HG03108 (cell line): ENCODE data around the gene CTSL.

ENCODE experiments used
- ATAC-seq: cut with Tn5 transposase; IDR thresholded peaks from one replicate; pipeline ENCODE4 v1.9.1; 2021; ENCODE audit warnings: moderate library complexity; ENCODE audit not compliant: unreplicated experiment

CTSL gene

DNA sequence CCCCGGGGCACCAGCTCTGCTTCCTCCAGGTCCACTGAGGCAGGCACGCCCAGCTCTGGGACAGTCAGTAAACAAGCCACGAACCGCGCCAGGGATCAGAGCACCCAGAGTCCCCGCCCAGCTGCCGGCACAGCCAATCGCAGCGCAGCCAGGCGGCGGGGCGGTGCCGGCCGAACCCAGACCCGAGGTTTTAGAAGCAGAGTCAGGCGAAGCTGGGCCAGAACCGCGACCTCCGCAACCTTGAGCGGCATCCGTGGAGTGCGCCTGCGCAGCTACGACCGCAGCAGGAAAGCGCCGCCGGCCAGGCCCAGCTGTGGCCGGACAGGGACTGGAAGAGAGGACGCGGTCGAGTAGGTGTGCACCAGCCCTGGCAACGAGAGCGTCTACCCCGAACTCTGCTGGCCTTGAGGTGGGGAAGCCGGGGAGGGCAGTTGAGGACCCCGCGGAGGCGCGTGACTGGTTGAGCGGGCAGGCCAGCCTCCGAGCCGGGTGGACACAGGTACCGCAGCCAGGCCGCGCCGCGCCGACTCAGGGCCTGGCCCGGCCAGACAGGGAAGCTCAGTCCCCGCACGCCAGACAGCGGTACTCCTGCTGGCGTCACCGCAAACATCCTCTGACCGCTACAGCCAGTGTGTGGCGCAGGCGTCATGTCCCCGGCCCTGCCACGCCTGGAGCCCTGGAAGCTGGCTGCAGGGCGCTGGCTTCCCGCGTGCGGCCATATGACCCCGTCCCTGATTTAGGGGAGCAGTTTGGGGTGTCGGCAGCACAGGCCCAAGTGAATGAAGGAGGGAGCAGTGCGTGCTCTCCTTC is at the start of gene CTSL:
TSS of gene CTSL (plus strand) at position 220 of the 810 bp plus-strand sequence. CDS start 1,485 bp downstream, outside the sequence.
- no peak for ATAC-seq

DNA sequence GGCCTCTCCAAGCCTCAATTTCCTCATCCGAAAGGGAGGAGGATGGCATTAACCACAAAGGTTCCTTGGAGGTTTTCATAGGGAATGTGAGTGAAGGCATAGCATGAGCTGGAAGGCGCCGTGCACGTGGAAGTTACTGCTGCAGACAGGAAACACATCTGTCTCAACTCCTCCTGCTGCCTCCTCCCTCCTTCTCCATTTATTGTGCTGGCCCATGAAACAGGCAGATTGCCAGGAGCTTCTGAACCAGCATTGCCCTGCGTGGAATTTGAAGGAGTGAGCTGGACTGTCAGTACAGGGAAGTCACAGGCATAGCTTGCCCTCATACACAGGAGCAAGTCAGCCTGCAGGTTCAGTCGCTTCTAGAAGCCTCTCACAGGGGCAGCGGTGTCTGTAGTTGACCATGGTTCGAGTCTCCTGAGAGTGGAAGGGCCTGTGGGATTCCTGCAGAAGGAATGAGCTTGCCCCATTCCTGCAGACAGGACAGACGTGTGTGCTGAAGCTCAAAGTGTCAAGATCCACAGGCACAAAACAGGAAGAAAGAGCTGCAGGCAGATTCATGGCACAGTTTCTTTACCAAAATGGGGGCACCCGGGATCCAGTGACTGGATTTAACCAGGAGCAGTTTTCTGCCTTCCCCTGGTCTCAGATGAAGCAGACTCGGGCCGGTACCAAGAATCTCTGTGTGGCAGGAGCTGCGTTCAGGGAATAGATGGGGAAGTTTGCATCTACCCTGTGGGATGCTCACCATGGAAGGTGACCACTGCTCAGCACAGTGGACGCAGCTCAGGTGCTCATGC is 48.7 kb upstream of the CTSL start:
- no peak for ATAC-seq

DNA sequence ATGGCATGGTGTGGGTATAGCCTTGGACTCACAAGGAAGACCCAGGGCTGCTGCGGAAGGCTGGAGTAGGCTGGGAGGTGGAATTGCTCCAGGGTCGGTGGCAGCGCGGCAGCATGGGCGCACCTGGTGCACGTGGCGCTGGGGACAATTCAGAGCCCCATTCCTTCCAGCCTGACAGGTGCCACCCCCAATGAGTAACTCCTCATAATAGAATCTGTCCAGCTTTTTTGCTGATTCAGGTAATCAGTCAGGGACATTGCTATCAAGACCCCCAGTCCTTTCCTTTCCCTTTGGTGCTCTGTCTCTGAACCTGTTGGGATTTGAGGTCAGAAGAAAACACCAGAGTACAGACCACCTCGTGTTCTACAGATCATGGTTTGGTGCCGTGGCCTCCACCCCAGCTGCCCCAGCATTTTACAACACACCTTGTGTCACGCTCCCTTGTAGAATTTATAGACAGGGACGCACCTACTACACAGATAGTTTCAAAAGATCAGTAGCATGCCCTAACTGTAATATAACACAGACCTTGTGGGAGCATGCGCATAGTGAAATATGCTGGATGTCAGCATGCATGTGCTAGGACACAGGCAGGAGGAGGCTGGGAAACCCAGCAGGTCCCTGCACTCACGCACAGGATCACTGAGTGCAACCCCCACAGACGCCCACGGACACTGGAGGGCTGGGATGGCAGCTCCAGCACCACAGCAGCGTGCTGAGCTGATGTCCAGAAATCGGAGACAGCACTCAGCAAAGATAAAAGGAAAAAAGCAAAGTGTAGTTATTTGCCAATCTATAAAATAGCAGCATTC is 47.9 kb upstream of the CTSL start:
- ATAC-seq, result no peak

GRCh38 chr9:87678650-87679355 is 47.1 kb upstream of the CTSL start:
- ATAC-seq, result no peak

DNA sequence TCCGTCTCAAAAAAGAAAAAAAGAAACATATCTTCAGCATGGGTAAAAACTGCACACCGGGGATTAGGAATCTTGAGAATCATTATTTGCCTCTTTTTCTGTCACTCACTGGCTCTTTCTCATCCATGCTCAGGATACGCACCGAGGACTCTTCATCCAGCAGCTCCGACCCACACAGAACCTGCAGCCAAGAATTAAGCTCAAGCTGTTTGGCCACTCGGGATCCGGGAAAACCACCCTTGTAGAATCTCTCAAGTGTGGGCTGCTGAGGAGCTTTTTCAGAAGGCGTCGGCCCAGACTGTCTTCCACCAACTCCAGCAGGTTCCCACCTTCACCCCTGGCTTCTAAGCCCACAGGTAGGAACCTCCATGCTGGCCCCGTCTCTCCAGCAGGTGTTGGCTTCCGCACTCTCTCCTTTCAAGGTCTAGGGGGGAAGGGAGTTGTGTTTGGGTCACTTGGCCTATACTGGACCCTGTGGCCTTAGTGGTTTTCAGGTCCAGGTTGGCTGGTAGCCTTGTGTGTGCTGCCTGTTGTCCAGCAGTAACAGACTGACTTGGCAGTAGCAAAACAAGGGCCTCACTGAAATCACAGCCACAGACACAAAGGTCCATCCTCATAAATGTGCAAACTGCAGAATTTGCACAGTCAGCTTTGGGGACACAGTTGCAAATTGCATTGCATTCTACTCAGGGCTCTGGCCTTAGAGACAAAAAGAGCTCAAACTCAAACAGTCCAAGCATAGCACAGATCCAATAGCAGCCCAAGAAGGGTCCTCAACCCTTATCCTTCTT is 44.5 kb upstream of the CTSL start:
- ATAC-seq, result no peak

GRCh38 chr9:87682085-87682484 is 43.8 kb upstream of the CTSL start:
- ATAC-seq, result no peak

GRCh38 chr9:87682618-87683017 is 43.3 kb upstream of the CTSL start:
- ATAC-seq, result no peak

DNA sequence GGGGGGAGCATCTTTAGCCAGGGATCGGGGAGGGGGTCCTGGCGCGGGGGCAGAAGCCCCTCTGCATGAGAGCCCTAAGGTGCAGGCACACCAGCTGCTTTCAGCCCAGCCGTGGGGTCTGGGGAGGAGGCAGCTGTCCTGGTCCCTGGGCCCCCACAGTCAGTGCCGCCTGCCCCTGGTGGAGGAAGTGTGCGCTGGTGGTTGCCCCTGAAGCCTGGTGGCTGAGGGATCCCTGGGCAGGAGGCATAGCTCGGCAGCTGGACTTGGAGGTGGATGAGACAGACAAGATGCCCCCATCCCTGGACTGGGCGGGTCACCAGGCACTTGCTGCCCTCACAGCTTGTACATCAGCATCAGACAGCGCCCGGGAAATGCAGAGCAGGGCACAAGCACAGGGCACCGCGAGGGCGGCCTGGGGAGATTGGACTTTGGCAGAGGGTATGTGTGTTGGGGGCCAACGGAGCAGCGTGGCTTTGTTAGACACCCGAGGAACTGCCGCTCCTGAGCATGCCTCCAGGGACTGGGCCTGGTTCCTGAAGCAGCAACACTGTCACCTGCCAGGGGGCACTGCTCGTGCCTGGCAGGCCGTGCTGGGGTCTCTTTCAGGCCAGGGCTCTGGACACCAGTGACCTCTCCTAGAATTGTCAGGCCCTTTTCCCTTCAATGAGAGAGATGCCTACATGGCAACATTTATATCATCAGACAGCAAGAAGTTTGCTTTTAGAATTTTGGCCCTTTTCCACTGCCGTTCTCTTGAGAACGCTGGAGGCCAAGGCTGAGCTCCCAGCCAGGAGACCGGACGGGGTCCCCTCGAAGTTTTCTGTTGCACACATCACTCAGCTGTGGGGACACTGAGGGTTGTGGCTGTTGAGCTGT is 41.9 kb upstream of the CTSL start:
- no peak for ATAC-seq

- ATAC-seq, result no peak
Observed at GRCh38 chr9:87684627-87685219, 41.2 kb upstream of the CTSL start.

DNA sequence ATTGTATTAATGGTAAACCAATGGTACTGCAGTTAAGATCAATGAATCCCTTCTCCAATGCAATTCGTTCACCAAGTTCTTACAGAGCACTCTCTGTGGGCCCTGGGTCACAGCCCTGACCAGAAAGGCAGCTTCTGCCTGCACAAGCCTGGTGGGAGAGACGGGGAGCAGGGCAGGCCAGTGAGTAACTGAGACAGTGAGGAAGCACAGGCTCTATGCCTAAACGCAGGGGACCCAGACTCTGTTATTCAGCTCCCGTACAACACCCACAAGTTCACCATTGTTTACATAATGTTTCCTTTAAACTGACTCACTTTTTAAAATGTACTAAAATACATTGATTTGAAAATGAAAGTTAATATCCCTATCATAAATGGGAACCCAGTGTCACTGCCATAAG is 40.5 kb upstream of the CTSL start:
- ATAC-seq, result no peak

DNA sequence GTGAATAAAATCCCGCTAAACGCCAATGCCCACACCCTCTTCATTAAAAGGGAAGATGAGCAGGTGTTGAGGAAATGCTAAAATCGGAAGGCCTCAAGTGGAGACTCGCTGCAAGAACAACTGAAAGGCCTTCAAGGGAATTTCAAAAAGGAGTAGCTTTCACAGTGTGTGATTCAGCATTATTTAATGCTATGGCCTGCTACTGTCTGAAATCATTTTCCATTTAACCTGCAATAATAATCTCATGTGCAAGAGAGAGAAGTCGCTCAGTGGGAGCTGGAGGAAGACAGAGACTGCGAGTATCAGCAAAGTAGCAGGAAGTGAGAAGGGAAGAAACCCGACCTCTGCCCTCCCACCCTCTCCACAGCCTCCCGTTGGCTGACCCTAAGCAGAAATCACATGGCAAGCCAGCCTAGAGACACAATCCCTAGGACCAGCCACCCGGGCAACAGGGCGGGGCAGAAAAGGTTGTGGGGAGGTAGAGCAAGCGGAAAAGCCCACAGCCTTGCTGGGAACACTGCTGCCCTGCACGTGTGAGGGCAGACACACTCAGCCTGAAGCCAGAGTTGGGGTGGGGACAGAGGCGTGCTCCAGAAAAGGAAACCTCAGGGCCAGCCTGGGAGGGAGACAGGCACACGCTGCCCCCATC is 39.9 kb upstream of the CTSL start:
- ATAC-seq, result no peak

GRCh38 chr9:87686520-87687090 is 39.3 kb upstream of the CTSL start:
- no peak for ATAC-seq

- no peak for ATAC-seq
Observed at GRCh38 chr9:87687207-87687606, 38.7 kb upstream of the CTSL start.

GRCh38 chr9:87694236-87694755 is 31.6 kb upstream of the CTSL start:
- no peak for ATAC-seq

DNA sequence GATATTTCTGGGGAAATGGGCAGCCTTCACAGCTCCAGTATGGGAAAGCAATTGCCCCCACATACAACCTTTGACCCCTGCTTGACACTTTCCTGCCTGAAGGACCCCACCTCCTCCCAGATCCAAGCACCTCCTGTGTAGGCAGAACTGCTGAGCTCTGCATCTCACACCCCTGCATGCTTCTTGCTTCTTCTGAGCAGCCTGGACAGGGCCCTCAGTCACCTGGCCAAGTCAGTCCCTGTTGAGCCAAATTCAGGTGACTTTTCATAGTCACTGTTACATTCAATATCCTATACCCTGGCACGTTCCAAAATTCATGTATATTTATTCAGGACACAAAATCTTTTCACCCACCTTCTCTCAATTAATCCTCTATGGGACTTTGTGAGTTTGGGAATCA is 30.4 kb upstream of the CTSL start:
- no peak for ATAC-seq

DNA sequence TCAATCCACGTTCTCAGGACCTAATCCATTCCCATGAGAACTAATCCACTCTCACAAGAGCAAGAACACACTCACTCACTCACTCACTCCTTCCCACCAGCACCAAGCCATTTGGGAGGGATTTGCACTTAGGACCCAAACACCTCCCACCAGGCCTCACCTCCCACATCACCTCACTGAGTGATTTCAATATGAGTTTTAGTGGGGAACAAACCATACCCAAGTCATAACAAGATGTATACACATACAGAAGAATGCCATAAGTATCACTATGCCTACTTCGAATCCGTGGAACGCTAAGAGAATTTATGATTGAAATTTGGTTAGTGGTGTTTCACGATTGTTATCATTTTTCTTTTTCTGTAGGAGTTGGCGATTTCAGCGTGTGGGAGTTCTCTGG is 29.3 kb upstream of the CTSL start:
- ATAC-seq, result no peak

GRCh38 chr9:87698069-87698809 is 27.7 kb upstream of the CTSL start:
- no peak for ATAC-seq
